ENCODE measurements around the gene CST7.
"Not testable (repeated sequence)": the region's sequence is repeated elsewhere in the genome, so short reads cannot be mapped to it uniquely, and the experiment has no call there.

The CST7 gene

GRCh38 chr20:24943731-24944130 lies 5.3 kb upstream of the CST7 start:
- Histone ChIP-seq H2AFZ (ENCODE audit: low read length) (no peak overlapping the region), H3F3A (ENCODE audit: insufficient read depth, low read length) (no peaks in the 10 kb centered on the region), H3K4me3 (ENCODE audit: low read length) (no peak overlapping the region), H3K4me2 (ENCODE audit: low read depth, low read length) (no peak overlapping the region), H3K9me3 (replicated peaks; ENCODE audit: insufficient read depth, low read length) (no peaks in the 10 kb centered on the region), H3K27me3 (replicated peaks; ENCODE audit: insufficient read depth, low read length) (no peaks in the 10 kb centered on the region), H3K79me2 (ENCODE audit: low read length) (no peaks in the 10 kb centered on the region), H3K4me1 (ENCODE audit: low read length) (no peaks in the 10 kb centered on the region), H3K9ac (ENCODE audit: low read length) (no peak overlapping the region), H3K9me2 (replicated peaks; ENCODE audit: insufficient read depth, low read length) (no peaks in the 10 kb centered on the region), H3K27ac (ENCODE audit: low read length) (no peak overlapping the region), H3K36me3 (replicated peaks; ENCODE audit: insufficient read depth, low read length) (no peaks in the 10 kb centered on the region), H4K20me1 (ENCODE audit: insufficient read depth, low read length) (no peaks in the 10 kb centered on the region)
- TF ChIP-seq EZH2 (optimal IDR thresholded peaks at IDR 0.05; ENCODE audit: low read depth, low read length) = no peak
- TF ChIP-seq CTCF (IDR thresholded peaks at IDR 0.05; ENCODE audit: low read length) = no peak
- no peak for TF ChIP-seq EZH2phosphoT487 (IDR thresholded peaks at IDR 0.05; ENCODE audit: low read length)
- no peak for DNase-seq

- H3K4me3 ChIP-seq (ENCODE audit: low read length); DNase-seq; H3K4me1 ChIP-seq (ENCODE audit: low read length); H3K36me3 ChIP-seq (replicated peaks; ENCODE audit: insufficient read depth, low read length); H3K9ac ChIP-seq (ENCODE audit: low read length); H4K20me1 ChIP-seq (ENCODE audit: insufficient read depth, low read length); H2AFZ ChIP-seq (ENCODE audit: low read length); H3F3A ChIP-seq (ENCODE audit: insufficient read depth, low read length); H3K27me3 ChIP-seq (replicated peaks; ENCODE audit: insufficient read depth, low read length); H3K79me2 ChIP-seq (ENCODE audit: low read length); H3K27ac ChIP-seq (ENCODE audit: low read length); H3K4me2 ChIP-seq (ENCODE audit: low read depth, low read length); H3K9me3 ChIP-seq (replicated peaks; ENCODE audit: insufficient read depth, low read length); H3K9me2 ChIP-seq (replicated peaks; ENCODE audit: insufficient read depth, low read length): not testable (repeated sequence)
Observed at GRCh38 chr20:24946376-24946775, 2.7 kb upstream of the CST7 start.

- H3K4me3 ChIP-seq (ENCODE audit: low read length); H2AFZ ChIP-seq (ENCODE audit: low read length): not testable (repeated sequence)
Observed at GRCh38 chr20:24948396-24948938, 602 bp upstream of the CST7 start.

GRCh38 chr20:24949756-24950127 lies 673 bp downstream of the CST7 start:
- TF ChIP-seq EZH2phosphoT487 (IDR thresholded peaks at IDR 0.05; ENCODE audit: low read length) = no peak
- TF ChIP-seq EZH2 (optimal IDR thresholded peaks at IDR 0.05; ENCODE audit: low read depth, low read length) = no peak
- TF ChIP-seq CTCF (IDR thresholded peaks at IDR 0.05; ENCODE audit: low read length) = no peak
- no peaks in the 10 kb centered on the region for H4K20me1 ChIP-seq (ENCODE audit: insufficient read depth, low read length)
- no peak overlapping the region for H3K9ac ChIP-seq (ENCODE audit: low read length)
- no peak overlapping the region for H3K4me3 ChIP-seq (ENCODE audit: low read length)
- H3K36me3 ChIP-seq (replicated peaks; ENCODE audit: insufficient read depth, low read length) = no peaks in the 10 kb centered on the region
- DNase-seq = no peak
- H3K79me2 ChIP-seq (ENCODE audit: low read length) = no peaks in the 10 kb centered on the region
- H3F3A ChIP-seq (ENCODE audit: insufficient read depth, low read length) = no peaks in the 10 kb centered on the region
- H3K27me3 ChIP-seq (replicated peaks; ENCODE audit: insufficient read depth, low read length) = no peaks in the 10 kb centered on the region
- H3K4me2 ChIP-seq (ENCODE audit: low read depth, low read length) = no peak overlapping the region
- no peaks in the 10 kb centered on the region for H3K4me1 ChIP-seq (ENCODE audit: low read length)
- no peak overlapping the region for H2AFZ ChIP-seq (ENCODE audit: low read length)
- no peaks in the 10 kb centered on the region for H3K9me2 ChIP-seq (replicated peaks; ENCODE audit: insufficient read depth, low read length)
- H3K27ac ChIP-seq (ENCODE audit: low read length) = no peak overlapping the region
- no peaks in the 10 kb centered on the region for H3K9me3 ChIP-seq (replicated peaks; ENCODE audit: insufficient read depth, low read length)

More at GRCh38 chr20:24948396-24948938, 602 bp upstream of the CST7 start:
- H3K27ac ChIP-seq (ENCODE audit: low read length); H3F3A ChIP-seq (ENCODE audit: insufficient read depth, low read length); H3K4me2 ChIP-seq (ENCODE audit: low read depth, low read length); H4K20me1 ChIP-seq (ENCODE audit: insufficient read depth, low read length); H3K4me1 ChIP-seq (ENCODE audit: low read length); DNase-seq; H3K36me3 ChIP-seq (replicated peaks; ENCODE audit: insufficient read depth, low read length); H3K9ac ChIP-seq (ENCODE audit: low read length); H3K79me2 ChIP-seq (ENCODE audit: low read length); H3K9me2 ChIP-seq (replicated peaks; ENCODE audit: insufficient read depth, low read length); H3K9me3 ChIP-seq (replicated peaks; ENCODE audit: insufficient read depth, low read length); H3K27me3 ChIP-seq (replicated peaks; ENCODE audit: insufficient read depth, low read length): not testable (repeated sequence)
